ENCODE measurements around the gene CISD3.

DNA sequence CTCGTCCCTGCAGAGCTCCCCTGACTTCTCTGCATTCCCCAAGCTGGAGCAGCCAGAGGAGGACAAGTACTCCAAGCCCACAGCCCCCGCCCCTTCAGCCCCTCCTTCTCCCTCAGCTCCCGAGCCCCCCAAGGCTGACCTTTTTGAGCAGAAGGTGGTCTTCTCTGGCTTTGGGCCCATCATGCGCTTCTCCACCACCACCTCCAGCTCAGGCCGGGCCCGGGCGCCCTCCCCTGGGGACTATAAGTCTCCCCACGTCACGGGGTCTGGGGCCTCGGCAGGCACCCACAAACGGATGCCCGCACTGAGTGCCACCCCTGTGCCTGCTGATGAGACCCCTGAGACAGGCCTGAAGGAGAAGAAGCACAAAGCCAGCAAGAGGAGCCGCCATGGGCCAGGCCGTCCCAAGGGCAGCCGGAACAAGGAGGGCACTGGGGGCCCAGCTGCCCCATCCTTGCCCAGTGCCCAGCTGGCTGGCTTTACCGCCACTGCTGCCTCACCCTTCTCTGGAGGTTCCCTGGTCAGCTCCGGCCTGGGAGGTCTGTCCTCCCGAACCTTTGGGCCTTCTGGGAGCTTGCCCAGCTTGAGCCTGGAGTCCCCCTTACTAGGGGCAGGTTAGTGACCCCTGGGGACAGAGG, 13.7 kb upstream of the CISD3 start:
- no peak for TF ChIP-seq POLR2AphosphoS5 (IDR thresholded peaks at IDR 0.05; ENCODE audit: low read depth, low read length)
- no peak for TF ChIP-seq TAF1 (IDR thresholded peaks at IDR 0.05; ENCODE audit: borderline replicate concordance, insufficient read depth, low read length)
- TF ChIP-seq, protein P1, sequence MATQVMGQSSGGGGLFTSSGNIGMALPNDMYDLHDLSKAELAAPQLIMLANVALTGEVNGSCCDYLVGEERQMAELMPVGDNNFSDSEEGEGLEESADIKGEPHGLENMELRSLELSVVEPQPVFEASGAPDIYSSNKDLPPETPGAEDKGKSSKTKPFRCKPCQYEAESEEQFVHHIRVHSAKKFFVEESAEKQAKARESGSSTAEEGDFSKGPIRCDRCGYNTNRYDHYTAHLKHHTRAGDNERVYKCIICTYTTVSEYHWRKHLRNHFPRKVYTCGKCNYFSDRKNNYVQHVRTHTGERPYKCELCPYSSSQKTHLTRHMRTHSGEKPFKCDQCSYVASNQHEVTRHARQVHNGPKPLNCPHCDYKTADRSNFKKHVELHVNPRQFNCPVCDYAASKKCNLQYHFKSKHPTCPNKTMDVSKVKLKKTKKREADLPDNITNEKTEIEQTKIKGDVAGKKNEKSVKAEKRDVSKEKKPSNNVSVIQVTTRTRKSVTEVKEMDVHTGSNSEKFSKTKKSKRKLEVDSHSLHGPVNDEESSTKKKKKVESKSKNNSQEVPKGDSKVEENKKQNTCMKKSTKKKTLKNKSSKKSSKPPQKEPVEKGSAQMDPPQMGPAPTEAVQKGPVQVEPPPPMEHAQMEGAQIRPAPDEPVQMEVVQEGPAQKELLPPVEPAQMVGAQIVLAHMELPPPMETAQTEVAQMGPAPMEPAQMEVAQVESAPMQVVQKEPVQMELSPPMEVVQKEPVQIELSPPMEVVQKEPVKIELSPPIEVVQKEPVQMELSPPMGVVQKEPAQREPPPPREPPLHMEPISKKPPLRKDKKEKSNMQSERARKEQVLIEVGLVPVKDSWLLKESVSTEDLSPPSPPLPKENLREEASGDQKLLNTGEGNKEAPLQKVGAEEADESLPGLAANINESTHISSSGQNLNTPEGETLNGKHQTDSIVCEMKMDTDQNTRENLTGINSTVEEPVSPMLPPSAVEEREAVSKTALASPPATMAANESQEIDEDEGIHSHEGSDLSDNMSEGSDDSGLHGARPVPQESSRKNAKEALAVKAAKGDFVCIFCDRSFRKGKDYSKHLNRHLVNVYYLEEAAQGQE (IDR thresholded peaks at IDR 0.05; ENCODE audit: insufficient read depth in 1 of 2, low read depth in 2 of 2, low read length in 2 of 2) = no peak
